ENCODE measurements around the gene C1RL. TPM values are rescaled to one million over a fixed set of nuclear protein-coding genes. Genes with fewer than 3 reads are reported as not detected.

Gene C1RL
- total RNA-seq, 1 experiment from 2014 or later = 25.9 TPM

- TF ChIP-seq SIN3A (IDR thresholded peaks at IDR 0.05; ENCODE audit: low read depth) (no peak), CEBPB (IDR thresholded peaks at IDR 0.05; ENCODE audit: low read depth) (no peak), CBX3 (IDR thresholded peaks at IDR 0.05; ENCODE audit: low read depth) (no peak), RAD21 (IDR thresholded peaks at IDR 0.05; ENCODE audit: low read depth) (no peak), FOSL1 (IDR thresholded peaks at IDR 0.05; ENCODE audit: low read depth) (no peak), ZNF274 (IDR thresholded peaks at IDR 0.05; ENCODE audit: low read depth, low read length) (no peak), SRF (IDR thresholded peaks at IDR 0.05; ENCODE audit: low read depth) (no peak), POLR2AphosphoS5 (IDR thresholded peaks at IDR 0.05; ENCODE audit: low read depth, low read length) (no peak), EZH2 (IDR thresholded peaks at IDR 0.05) (no peak), MAX (IDR thresholded peaks at IDR 0.05) (no peak), CTCF (IDR thresholded peaks at IDR 0.05 in 2 of 3, conservative IDR thresholded peaks at IDR 0.05 in 1 of 3; ENCODE audit: borderline replicate concordance in 1 of 3, insufficient read depth in 1 of 3, low read depth in 2 of 3, low read length in 2 of 3) (no peak)
Observed at GRCh38 chr12:7075518-7075917, 33.5 kb downstream of the C1RL start (continued).

GRCh38 chr12:7073946-7074345, 35.1 kb downstream of the C1RL start:
- DNase-seq (ENCODE audit: low read depth, low spot score) = no peak
- no TSS peak for BruUV-seq (replicated peaks)
- TF ChIP-seq ZBTB33 (IDR thresholded peaks at IDR 0.05; ENCODE audit: extremely low read depth, insufficient replicate concordance, low read length) = no peak
- no peak for TF ChIP-seq FOSL1 (IDR thresholded peaks at IDR 0.05; ENCODE audit: low read depth)
- no peak for TF ChIP-seq ZFX (IDR thresholded peaks at IDR 0.05)
- TF ChIP-seq ATF3 (IDR thresholded peaks at IDR 0.05) = no peak
- TF ChIP-seq ZNF274 (IDR thresholded peaks at IDR 0.05; ENCODE audit: low read depth, low read length) = no peak
- no peak for TF ChIP-seq CTCF (IDR thresholded peaks at IDR 0.05 in 2 of 3, conservative IDR thresholded peaks at IDR 0.05 in 1 of 3; ENCODE audit: borderline replicate concordance in 1 of 3, insufficient read depth in 1 of 3, low read depth in 2 of 3, low read length in 2 of 3)
- TF ChIP-seq YY1 (IDR thresholded peaks at IDR 0.05; ENCODE audit: extremely low read depth, insufficient replicate concordance, low read depth, low read length) = no peak
- TF ChIP-seq SIN3A (IDR thresholded peaks at IDR 0.05; ENCODE audit: low read depth) = no peak
- TF ChIP-seq POLR2AphosphoS5 (IDR thresholded peaks at IDR 0.05; ENCODE audit: low read depth, low read length) = no peak
- TF ChIP-seq EZH2phosphoT487 (IDR thresholded peaks at IDR 0.05; ENCODE audit: borderline replicate concordance) = no peak
- no peak for TF ChIP-seq CEBPB (IDR thresholded peaks at IDR 0.05; ENCODE audit: low read depth)
- H3K36me3 ChIP-seq (ENCODE audit: control insufficient read depth in 1 of 2, insufficient read depth in 2 of 2, low read length in 2 of 2) = no peaks in the 10 kb centered on the region
- no peak overlapping the region for H3K4me3 ChIP-seq (replicated peaks in 1 of 2; ENCODE audit: low read depth in 1 of 2, low read length in 2 of 2)
- RAD21 ChIA-PET (ENCODE audit: low non-redundant PET in 1 of 2, low total read pairs in 2 of 2, uncharacterized antibody in 2 of 2, unreplicated experiment in 2 of 2) = no interaction called here
- H3K9me3 ChIP-seq (ENCODE audit: control insufficient read depth in 1 of 2, insufficient read depth in 1 of 2, low read depth in 1 of 2, low read length in 2 of 2) = no peaks in the 10 kb centered on the region
- H3K4me1 ChIP-seq (ENCODE audit: control insufficient read depth in 1 of 2, insufficient read depth in 2 of 2, low read length in 2 of 2) = no peaks in the 10 kb centered on the region
- CTCF ChIA-PET = no interaction called here
- no peaks in the 10 kb centered on the region for H4K20me1 ChIP-seq (ENCODE audit: insufficient read depth)
- H3K9ac ChIP-seq (ENCODE audit: low read length) = no peak overlapping the region
- POLR2A ChIA-PET = no interaction called here
- no peak overlapping the region for H2AFZ ChIP-seq (ENCODE audit: low read depth, low read length, poor library complexity, severe bottlenecking)
- H3K4me2 ChIP-seq (ENCODE audit: low read length) = no peak overlapping the region
- no peak for ATAC-seq
- no peaks in the 10 kb centered on the region for H3K9me2 ChIP-seq (ENCODE audit: insufficient read depth)
- H3K27me3 ChIP-seq (ENCODE audit: insufficient read depth, low read length) = no peaks in the 10 kb centered on the region
- H3K79me2 ChIP-seq (ENCODE audit: insufficient read depth, low read length) = no peaks in the 10 kb centered on the region
- H3K27ac ChIP-seq (ENCODE audit: low read depth, low read length) = no peak overlapping the region
- intact Hi-C loops (cut with micrococcal nuclease) = no loop called here
